ENCODE data around the gene ARHGAP21.
A peak's percentile ranks its signal among the peaks of the same experiment; 100 is the strongest.

The ARHGAP21 gene

GRCh38 chr10:24652381-24652957, 71.2 kb downstream of the ARHGAP21 start:
- TF ChIP-seq CTCF (IDR thresholded peaks at IDR 0.05; ENCODE audit: unreplicated experiment in 3 of 3) = no peak
- Mint-ChIP-seq H3K9me3 (peaks cover 14% of the 10 kb centered on the region), H3K27me3 (ENCODE audit: low read depth) (no peaks in the 10 kb centered on the region), H3K27ac (no peak overlapping the region), H3K36me3 (ENCODE audit: low read depth) (peaks cover 47% of the 10 kb centered on the region), H3K4me1 (peaks cover 10% of the 10 kb centered on the region), H3K4me3 (no peak overlapping the region)

GRCh38 chr10:24651923-24652322, 71.8 kb downstream of the ARHGAP21 start:
- TF ChIP-seq CTCF (IDR thresholded peaks at IDR 0.05; ENCODE audit: unreplicated experiment in 3 of 3) = no peak
- H3K27me3 Mint-ChIP-seq (ENCODE audit: low read depth) = no peaks in the 10 kb centered on the region
- peaks cover 10% of the 10 kb centered on the region for H3K4me1 Mint-ChIP-seq
- no peak overlapping the region for H3K27ac Mint-ChIP-seq
- peaks cover 47% of the 10 kb centered on the region for H3K36me3 Mint-ChIP-seq (ENCODE audit: low read depth)
- H3K9me3 Mint-ChIP-seq = peaks cover 14% of the 10 kb centered on the region
- no peak overlapping the region for H3K4me3 Mint-ChIP-seq

- no peak for TF ChIP-seq CTCF (IDR thresholded peaks at IDR 0.05; ENCODE audit: unreplicated experiment in 3 of 3)
- peaks cover 14% of the 10 kb centered on the region for H3K9me3 Mint-ChIP-seq
- peaks cover 47% of the 10 kb centered on the region for H3K36me3 Mint-ChIP-seq (ENCODE audit: low read depth)
- no peak overlapping the region for H3K4me3 Mint-ChIP-seq
- H3K4me1 Mint-ChIP-seq = peaks cover 10% of the 10 kb centered on the region
- H3K27ac Mint-ChIP-seq = peak overlapping the region in 1 of 3 experiments; percentile 4
- no peaks in the 10 kb centered on the region for H3K27me3 Mint-ChIP-seq (ENCODE audit: low read depth)
Measured at GRCh38 chr10:24650669-24651391, 72.9 kb downstream of the ARHGAP21 start.

GRCh38 chr10:24645784-24646183, 77.9 kb downstream of the ARHGAP21 start:
- H3K36me3 Mint-ChIP-seq (ENCODE audit: low read depth) = peaks cover 10% of the 10 kb centered on the region
- no peaks in the 10 kb centered on the region for H3K27me3 Mint-ChIP-seq (ENCODE audit: low read depth)
- H3K4me3 Mint-ChIP-seq = no peak overlapping the region
- no peak for TF ChIP-seq CTCF (IDR thresholded peaks at IDR 0.05; ENCODE audit: unreplicated experiment in 3 of 3)
- no peaks in the 10 kb centered on the region for H3K9me3 Mint-ChIP-seq
- H3K4me1 Mint-ChIP-seq = no peaks in the 10 kb centered on the region
- H3K27ac Mint-ChIP-seq = no peak overlapping the region

DNA sequence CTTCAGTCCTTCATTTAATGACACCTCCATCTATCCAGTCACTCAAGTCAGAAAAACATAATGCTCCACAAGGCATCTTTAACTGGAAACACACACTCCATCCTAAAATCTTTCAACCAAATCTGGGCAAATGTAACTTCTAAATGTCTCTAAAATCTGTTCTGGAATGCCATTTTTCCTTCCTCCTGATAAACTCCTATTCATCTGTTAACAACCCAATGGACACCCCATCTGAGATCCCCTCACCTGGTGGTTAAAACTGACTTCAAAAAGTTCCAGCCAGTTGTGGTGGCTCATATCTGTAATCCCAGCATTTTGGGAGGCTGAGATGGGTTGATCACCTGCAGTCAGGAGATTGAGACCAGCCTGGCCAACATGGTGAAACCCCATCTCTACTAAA, 78.7 kb downstream of the ARHGAP21 start:
- H3K4me1 Mint-ChIP-seq = no peaks in the 10 kb centered on the region
- no peak overlapping the region for H3K27ac Mint-ChIP-seq
- H3K27me3 Mint-ChIP-seq (ENCODE audit: low read depth) = no peaks in the 10 kb centered on the region
- TF ChIP-seq CTCF (IDR thresholded peaks at IDR 0.05; ENCODE audit: unreplicated experiment in 3 of 3) = no peak
- H3K36me3 Mint-ChIP-seq (ENCODE audit: low read depth) = peaks cover 5% of the 10 kb centered on the region
- no peaks in the 10 kb centered on the region for H3K9me3 Mint-ChIP-seq
- H3K4me3 Mint-ChIP-seq = no peak overlapping the region
